K562 (cell line): ENCODE measurements around the gene PSMC3IP. TPM values are rescaled to one million over a fixed set of nuclear protein-coding genes. Genes with fewer than 3 reads are reported as not detected.

Source experiments
- CXXC5 ChIP-seq: fragments of 250-450 bp; sonication (Bioruptor Pico); IDR thresholded peaks from 2 replicates; pipeline ENCODE4 v1.8.0; 2022; ENCODE audit warnings: inconsistent platforms, mild to moderate bottlenecking, moderate library complexity
- ELF4 ChIP-seq: fragments of 450-650 bp; formaldehyde crosslinking; IDR thresholded peaks from 2 replicates; pipeline ENCODE4 v1.4.0; 2022; ENCODE audit warnings: missing genetic modification characterization
- ESRRA ChIP-seq: fragments of 450-650 bp; IDR thresholded peaks from 2 replicates; pipeline ENCODE4 v1.6.1; 2014; ENCODE audit warnings: low read depth, mild to moderate bottlenecking, moderate library complexity, borderline replicate concordance
- HNRNPL ChIP-seq: fragments of 200-400 bp; formaldehyde crosslinking; IDR thresholded peaks from 2 replicates; pipeline ENCODE4 v1.6.1; 2017; ENCODE audit warnings: low read depth, mild to moderate bottlenecking, low read length
- MGA ChIP-seq: fragments of 450-650 bp; IDR thresholded peaks from 2 replicates; pipeline ENCODE4 v1.6.1; 2016; ENCODE audit warnings: mild to moderate bottlenecking, moderate library complexity
- MLLT1 ChIP-seq, 2 experiments: fragments of 450-650 bp; IDR thresholded peaks; 2 replicates each; pipeline ENCODE4 v1.6.1; 2016
- MXI1 ChIP-seq: IDR thresholded peaks from 2 replicates; pipeline ENCODE4 v1.6.1; 2011; ENCODE audit warnings: low read depth, mild to moderate bottlenecking, improper control_type of control experiment, low read length
- NRF1 ChIP-seq, 2 experiments: fragments of 450-650 bp; IDR thresholded peaks in 1 of 2; conservative IDR thresholded peaks in 1 of 2; 2 replicates each; pipeline ENCODE4 v1.6.1; 2014; ENCODE audit warnings: mild to moderate bottlenecking in 2 of 2
- POLR2G ChIP-seq: fragments of 200-400 bp; formaldehyde crosslinking; IDR thresholded peaks from 2 replicates; pipeline ENCODE4 v1.6.1; 2017; ENCODE audit warnings: low read depth, mild to moderate bottlenecking, antibody characterized with exemption, low read length, moderate library complexity
- RNF2 ChIP-seq: sonication (generic); IDR thresholded peaks from 2 replicates; pipeline ENCODE4 v1.6.1; 2016
- SPI1 ChIP-seq: IDR thresholded peaks from 2 replicates; pipeline ENCODE4 v1.6.1; 2011; ENCODE audit warnings: low read depth, low read length, control low read depth, borderline replicate concordance
- THRAP3 ChIP-seq: fragments of 450-650 bp; IDR thresholded peaks from 2 replicates; pipeline ENCODE4 v1.6.1; 2016; ENCODE audit warnings: mild to moderate bottlenecking, inconsistent platforms, borderline replicate concordance
- TRIM24 ChIP-seq, 2 experiments: fragments of 450-650 bp; IDR thresholded peaks; 2 replicates each; pipeline ENCODE4 v1.6.1; 2016
- ZBTB8A ChIP-seq: fragments of 450-650 bp; IDR thresholded peaks from 2 replicates; pipeline ENCODE4 v1.6.1; 2018; ENCODE audit warnings: mild to moderate bottlenecking, moderate library complexity; ENCODE audit not compliant: partially characterized antibody
- ZNF217 ChIP-seq: sonication (generic); formaldehyde crosslinking; IDR thresholded peaks from 2 replicates; pipeline ENCODE4 v1.8.0; 2022; ENCODE audit warnings: mild to moderate bottlenecking, missing genetic modification reagents
- ZNF253 ChIP-seq: fragments of 250-450 bp; sonication (Bioruptor Pico); conservative IDR thresholded peaks from 2 replicates; pipeline ENCODE4 v1.6.1; 2021; ENCODE audit warnings: mild to moderate bottlenecking
- polyA plus RNA-seq, 8 experiments: library from polyadenylated mRNA; depleted of rRNA in 4 of 8; stranded (reverse) in 5 of 8; unstranded in 3 of 8; fragments of >200 nt; fragmentation: Nextera tagmentation in 2 of 8; fragmentation: Illumina TruSeq in 1 of 8; extraction: Ambion mirVana in 2 of 8; extraction: Trizol in 1 of 8; gene quantifications; 2 replicates each; pipeline versions ENCODE4 v1.2.1 to v1.2.3, GENCODE V29; 2011 to 2014; ENCODE audit warnings: inconsistent platforms in 1 of 8, missing spikeins in 1 of 8
- total RNA-seq, 7 experiments: library from RNA; depleted of rRNA in 6 of 7; stranded (reverse); fragments of >200 nt in 6 of 7; fragmentation: Illumina TruSeq in 2 of 7; extraction: Trizol in 2 of 7; gene quantifications; 2 replicates each; pipeline versions ENCODE4 v1.2.1 to v1.2.3, GENCODE V29; 2011 to 2021; ENCODE audit warnings: low replicate concordance in 1 of 7

PSMC3IP gene
- total and polyA plus RNA-seq, 9 of the 15 experiments (the other 6 are each of a cell fraction or from before 2014, with no cell fraction given) = 13.8 to 65.6 (median 32.8) TPM

- TF ChIP-seq HNRNPL = 0 out of 2 replicates have a peak, but pooled peaks have one; percentile 46
- TF ChIP-seq ZNF253 (CRISPR knock-in tag) = no peak
- no peak for TF ChIP-seq ZNF217
- TF ChIP-seq ZBTB8A = no peak
- TF ChIP-seq MGA = peak; percentile 78
- TF ChIP-seq POLR2G = peak; percentile 69
- TF ChIP-seq ELF4 (CRISPR knock-in tag) = 0 out of 2 replicates have a peak, but pooled peaks have one; percentile 13
- 0 out of 2 replicates have a peak, but pooled peaks have one; percentile 33 for TF ChIP-seq ESRRA
- TF ChIP-seq MXI1 = 0 out of 2 replicates have a peak, but pooled peaks have one; percentile 22
- no peak for TF ChIP-seq THRAP3
- 0 out of 4 replicates have a peak, but pooled peaks have one; percentile 17 to 52 for TF ChIP-seq MLLT1 (IDR thresholded peaks at IDR 0.05)
- 0 out of 4 replicates have a peak, but pooled peaks of 1 of the 2 experiments have one; percentile 25 for TF ChIP-seq TRIM24 (IDR thresholded peaks at IDR 0.05)
- peak; percentile 77 for TF ChIP-seq CXXC5 (CRISPR knock-in tag)
- no peak for TF ChIP-seq RNF2
- TF ChIP-seq NRF1 (conservative IDR thresholded peaks at IDR 0.05 in 1 of 2, IDR thresholded peaks at IDR 0.05 in 1 of 2) = peak; percentile 39 to 49; a peak in 3 of 4 replicates
- 0 out of 2 replicates have a peak, but pooled peaks have one; percentile 4 for TF ChIP-seq SPI1
Observed at GRCh38 chr17:42553161-42553818, 24.2 kb downstream of the PSMC3IP start (continued).
